ENCODE data around the gene INTS12. TPM values are rescaled to one million over a fixed set of nuclear protein-coding genes. Genes with fewer than 3 reads are reported as not detected.

INTS12 gene
- total RNA-seq, 3 donors from 2014 or later: 20.6 to 30.0 (median 29.5) TPM

DNA sequence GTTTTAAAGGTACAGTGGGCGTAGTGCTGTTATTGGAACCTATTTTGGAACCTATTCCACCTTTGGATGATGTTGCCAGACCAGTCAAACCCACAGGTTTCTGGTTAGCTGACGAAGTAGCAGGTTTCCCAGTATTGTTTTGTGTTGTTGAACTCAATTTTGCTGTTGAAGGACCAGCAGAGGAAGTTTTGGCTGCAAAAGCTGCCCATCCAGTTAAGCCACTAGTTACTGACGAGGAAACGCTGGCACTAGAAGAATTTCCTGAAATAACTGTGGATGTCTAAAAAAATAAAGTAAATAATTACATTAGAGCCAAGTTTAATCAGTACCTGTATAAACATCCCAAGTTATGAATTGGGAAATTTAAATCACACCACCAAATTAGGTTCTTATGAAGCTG lies 25.5 kb downstream of the INTS12 start:
- Histone ChIP-seq H3K36me3 (no peaks in the 10 kb centered on the region), H3K9me3 (no peaks in the 10 kb centered on the region), H3K27me3 (no peaks in the 10 kb centered on the region), H3K4me3 (no peak overlapping the region), H3K27ac (peak overlapping the region; percentile 79 to 81), H3K4me1 (no peaks in the 10 kb centered on the region)
- peak in 2 of 3 donors; percentile 28 to 57 for TF ChIP-seq POLR2AphosphoS5 (IDR thresholded peaks at IDR 0.05)
- TF ChIP-seq, protein P1, sequence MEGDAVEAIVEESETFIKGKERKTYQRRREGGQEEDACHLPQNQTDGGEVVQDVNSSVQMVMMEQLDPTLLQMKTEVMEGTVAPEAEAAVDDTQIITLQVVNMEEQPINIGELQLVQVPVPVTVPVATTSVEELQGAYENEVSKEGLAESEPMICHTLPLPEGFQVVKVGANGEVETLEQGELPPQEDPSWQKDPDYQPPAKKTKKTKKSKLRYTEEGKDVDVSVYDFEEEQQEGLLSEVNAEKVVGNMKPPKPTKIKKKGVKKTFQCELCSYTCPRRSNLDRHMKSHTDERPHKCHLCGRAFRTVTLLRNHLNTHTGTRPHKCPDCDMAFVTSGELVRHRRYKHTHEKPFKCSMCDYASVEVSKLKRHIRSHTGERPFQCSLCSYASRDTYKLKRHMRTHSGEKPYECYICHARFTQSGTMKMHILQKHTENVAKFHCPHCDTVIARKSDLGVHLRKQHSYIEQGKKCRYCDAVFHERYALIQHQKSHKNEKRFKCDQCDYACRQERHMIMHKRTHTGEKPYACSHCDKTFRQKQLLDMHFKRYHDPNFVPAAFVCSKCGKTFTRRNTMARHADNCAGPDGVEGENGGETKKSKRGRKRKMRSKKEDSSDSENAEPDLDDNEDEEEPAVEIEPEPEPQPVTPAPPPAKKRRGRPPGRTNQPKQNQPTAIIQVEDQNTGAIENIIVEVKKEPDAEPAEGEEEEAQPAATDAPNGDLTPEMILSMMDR (IDR thresholded peaks at IDR 0.05): no peak
- TF ChIP-seq POLR2A (IDR thresholded peaks at IDR 0.05): no peak
- intact Hi-C loops (cut with DNase I; ENCODE audit: low total_unique reads): no loop called here
- DNase-seq (ENCODE audit: low spot score in 2 of 2): peak; percentile 72 to 81

DNA sequence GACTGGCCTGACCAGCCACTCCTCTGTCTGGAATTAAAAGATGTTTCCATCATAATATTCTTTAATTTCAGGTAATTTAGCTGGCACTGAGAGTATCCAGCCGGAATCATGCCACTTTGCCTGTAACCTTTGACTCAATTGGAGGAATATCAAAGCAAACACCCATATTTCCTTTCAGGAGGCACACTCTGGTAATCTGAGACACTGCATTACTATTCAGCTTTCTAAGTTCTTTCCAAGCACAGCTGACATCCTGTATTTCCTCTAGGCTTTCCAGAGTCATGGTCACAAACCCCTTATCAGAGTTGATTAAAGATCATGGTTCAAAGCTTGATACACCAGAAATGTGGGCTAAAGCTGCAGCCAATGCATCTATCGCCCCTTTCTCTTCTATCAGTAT lies 29.3 kb downstream of the INTS12 start:
- Histone ChIP-seq H3K27ac (no peak overlapping the region), H3K27me3 (no peaks in the 10 kb centered on the region), H3K36me3 (no peaks in the 10 kb centered on the region), H3K4me3 (no peak overlapping the region), H3K9me3 (no peaks in the 10 kb centered on the region), H3K4me1 (no peaks in the 10 kb centered on the region)
- DNase-seq (ENCODE audit: low spot score in 2 of 2): no peak
- intact Hi-C loops (cut with DNase I; ENCODE audit: low total_unique reads): no loop called here
- TF ChIP-seq, protein P1 (IDR thresholded peaks at IDR 0.05): no peak
- no peak for TF ChIP-seq POLR2A (IDR thresholded peaks at IDR 0.05)
- no peak for TF ChIP-seq POLR2AphosphoS5 (IDR thresholded peaks at IDR 0.05)

DNA sequence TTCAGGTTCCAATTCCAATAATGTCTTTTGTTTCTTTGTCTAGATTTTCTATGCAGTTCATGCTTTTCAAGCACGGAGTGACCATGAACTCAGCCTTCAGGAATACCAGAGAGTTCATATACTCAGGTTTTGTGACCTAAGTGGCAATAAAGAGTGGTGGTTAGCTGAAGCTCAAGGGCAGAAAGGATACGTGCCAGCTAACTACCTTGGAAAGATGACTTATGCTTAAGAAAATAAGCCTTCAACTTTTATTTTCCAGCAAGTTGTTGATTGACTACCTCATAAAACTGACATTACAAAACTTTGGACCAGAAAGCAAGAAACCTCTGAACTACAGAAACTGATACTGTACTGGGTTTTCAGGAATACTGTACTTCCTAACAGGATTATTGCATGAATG lies 30.8 kb downstream of the INTS12 start:
- no peak for DNase-seq (ENCODE audit: low spot score in 2 of 2)
- intact Hi-C loops (cut with DNase I; ENCODE audit: low total_unique reads): no loop called here
- Histone ChIP-seq H3K27me3 (no peaks in the 10 kb centered on the region), H3K4me1 (no peaks in the 10 kb centered on the region), H3K27ac (no peak overlapping the region), H3K36me3 (no peaks in the 10 kb centered on the region), H3K9me3 (no peaks in the 10 kb centered on the region), H3K4me3 (no peak overlapping the region)
- TF ChIP-seq POLR2A (IDR thresholded peaks at IDR 0.05) (no peak), POLR2AphosphoS5 (IDR thresholded peaks at IDR 0.05) (no peak)
- TF ChIP-seq, protein P1 (IDR thresholded peaks at IDR 0.05): no peak

DNA sequence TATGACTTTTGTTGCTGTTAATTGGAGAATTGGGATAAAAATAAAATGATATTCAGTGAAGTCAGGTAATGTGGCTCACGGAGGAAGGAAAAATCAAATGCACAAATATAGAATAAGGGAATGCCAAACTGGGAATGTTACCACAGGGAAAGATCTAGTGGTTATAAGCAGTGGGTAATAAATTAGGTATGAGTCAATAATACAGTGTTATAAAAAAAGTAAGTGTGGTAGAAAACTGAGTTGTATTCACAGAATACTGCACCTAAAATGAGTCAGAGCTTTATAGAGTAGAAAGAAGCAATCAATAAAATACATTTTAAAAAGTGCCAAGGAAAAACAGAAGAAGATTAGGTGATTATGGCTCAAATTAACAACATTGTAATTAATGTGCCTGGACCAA lies 34.5 kb downstream of the INTS12 start:
- intact Hi-C loops (cut with DNase I; ENCODE audit: low total_unique reads): no loop called here
- Histone ChIP-seq H3K27ac (no peak overlapping the region), H3K9me3 (no peaks in the 10 kb centered on the region), H3K4me1 (no peaks in the 10 kb centered on the region), H3K36me3 (no peaks in the 10 kb centered on the region), H3K4me3 (no peak overlapping the region), H3K27me3 (no peaks in the 10 kb centered on the region)
- DNase-seq (ENCODE audit: low spot score in 2 of 2): no peak
- no peak for TF ChIP-seq POLR2AphosphoS5 (IDR thresholded peaks at IDR 0.05)
- TF ChIP-seq, protein P1 (IDR thresholded peaks at IDR 0.05): no peak
- TF ChIP-seq POLR2A (IDR thresholded peaks at IDR 0.05): no peak

DNA sequence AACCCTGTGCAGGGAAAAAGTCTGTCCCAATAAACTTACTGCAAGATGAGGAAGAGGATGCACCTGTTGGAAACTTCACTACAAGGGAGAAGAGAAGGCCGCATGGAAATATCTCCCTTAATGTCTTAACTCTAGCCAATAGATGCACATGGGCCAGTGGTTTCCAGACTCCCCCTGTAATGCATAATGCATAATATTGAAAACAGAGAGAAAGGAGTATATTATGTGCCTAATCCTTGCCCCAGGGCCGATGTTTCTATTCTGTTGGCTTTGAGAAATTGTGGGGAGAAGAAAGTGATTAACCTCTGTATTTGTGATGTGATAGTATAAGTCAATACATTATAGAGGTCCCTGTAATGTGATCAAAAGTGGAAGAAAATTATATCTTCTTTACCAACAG lies 37.2 kb downstream of the INTS12 start:
- Histone ChIP-seq H3K4me3 (no peak overlapping the region), H3K9me3 (no peaks in the 10 kb centered on the region), H3K36me3 (no peaks in the 10 kb centered on the region), H3K27ac (no peak overlapping the region), H3K27me3 (no peaks in the 10 kb centered on the region), H3K4me1 (no peaks in the 10 kb centered on the region)
- intact Hi-C loops (cut with DNase I; ENCODE audit: low total_unique reads): no loop called here
- no peak for DNase-seq (ENCODE audit: low spot score in 2 of 2)
- no peak for TF ChIP-seq POLR2A (IDR thresholded peaks at IDR 0.05)
- TF ChIP-seq, protein P1 (IDR thresholded peaks at IDR 0.05): no peak
- TF ChIP-seq POLR2AphosphoS5 (IDR thresholded peaks at IDR 0.05): no peak
